ENCODE results near the gene CSHL1.
"Not testable (repeated sequence)": the region's sequence is repeated elsewhere in the genome, so short reads cannot be mapped to it uniquely, and the experiment has no call there.

- TF ChIP-seq CTCF (IDR thresholded peaks at IDR 0.05); ZFX (IDR thresholded peaks at IDR 0.05; ENCODE audit: borderline replicate concordance): not testable (repeated sequence)
Observed at GRCh38 chr17:63917206-63917605, 6.1 kb upstream of the CSHL1 start.
